Fibroblast of mammary gland (primary cell): ENCODE results near the gene CACNA1C.

ENCODE experiments used
- DNase-seq: peaks from one replicate; pipeline ENCODE4 v3.0.0-alpha.2; 2010; ENCODE audit warnings: low read depth
- H3K4me3 ChIP-seq: 2 replicates; pipeline ENCODE4 v1.5.1; 2011; ENCODE audit warnings: low read depth, mild to moderate bottlenecking, low read length, moderate library complexity; ENCODE audit not compliant: control insufficient read depth
- CTCF ChIP-seq: conservative IDR thresholded peaks from 2 replicates; pipeline ENCODE4 v1.5.1; 2011; ENCODE audit warnings: low read depth, low read length, inconsistent platforms; ENCODE audit not compliant: control insufficient read depth, insufficient read depth

The CACNA1C gene

GRCh38 chr12:2372178-2372577 is 319.4 kb downstream of the CACNA1C start:
- DNase-seq: no peak
- no peak for TF ChIP-seq CTCF
- H3K4me3 ChIP-seq: no peak overlapping the region

GRCh38 chr12:2372735-2373134 is 319.9 kb downstream of the CACNA1C start:
- no peak for TF ChIP-seq CTCF
- no peak for DNase-seq
- no peak overlapping the region for H3K4me3 ChIP-seq

DNA sequence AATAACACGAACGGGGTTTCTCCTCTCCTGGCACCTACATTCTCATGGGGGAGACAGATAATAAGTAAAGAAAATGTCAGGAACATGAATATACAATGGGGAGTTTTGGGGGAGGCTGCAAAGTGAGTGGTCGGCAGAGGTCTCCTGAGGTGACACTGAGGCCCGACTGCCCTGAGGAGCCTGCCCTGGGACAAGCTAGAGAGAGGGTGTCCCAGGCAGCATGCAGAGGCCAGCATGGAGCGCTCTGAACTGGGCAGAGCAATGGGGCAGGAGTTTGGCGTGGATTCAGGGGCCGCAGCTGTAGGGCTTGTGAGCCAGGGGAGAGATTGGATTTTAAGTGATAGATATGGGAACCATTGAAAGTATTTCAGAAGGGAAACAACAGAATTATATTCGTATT is 320.5 kb downstream of the CACNA1C start:
- DNase-seq: no peak
- no peak overlapping the region for H3K4me3 ChIP-seq
- no peak for TF ChIP-seq CTCF

DNA sequence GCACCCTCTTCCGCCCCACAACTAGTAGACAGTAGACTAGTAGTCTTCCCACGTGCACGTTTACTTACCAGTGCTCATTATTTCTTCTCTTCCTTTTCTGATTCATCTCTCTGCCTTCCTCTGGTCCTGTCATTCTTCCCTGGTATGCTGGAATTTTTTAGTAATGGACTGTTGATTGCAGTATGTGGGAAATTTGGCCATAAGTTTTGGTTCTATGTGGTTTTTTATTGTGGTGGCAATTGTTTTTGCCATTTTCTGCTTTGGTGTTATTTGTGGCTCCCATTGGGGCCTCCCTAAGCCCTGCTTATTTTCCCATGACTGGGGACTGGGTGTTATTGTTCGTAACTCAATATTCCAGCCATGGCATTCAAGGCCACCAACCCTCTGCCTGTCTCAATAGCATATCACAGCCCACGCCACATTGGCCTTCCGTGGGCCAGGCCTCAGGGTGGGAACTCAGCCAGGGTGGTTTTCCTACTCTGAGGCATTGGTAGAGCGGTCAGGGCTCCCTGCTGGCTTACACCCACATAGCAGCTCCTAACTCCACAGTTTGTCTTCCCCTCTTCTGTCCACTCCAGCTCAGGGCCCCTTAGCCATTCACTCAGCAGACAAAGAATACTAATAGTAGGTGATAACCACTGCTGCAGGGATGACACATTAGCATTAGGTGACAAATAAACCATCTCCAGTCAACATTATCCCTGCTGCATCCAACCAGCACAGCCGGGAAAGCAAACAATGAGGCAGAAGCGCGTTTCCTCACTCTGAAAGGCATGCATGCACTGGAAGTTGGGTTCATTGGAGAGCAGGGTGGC is 321.5 kb downstream of the CACNA1C start:
- TF ChIP-seq CTCF: no peak
- DNase-seq: no peak
- H3K4me3 ChIP-seq: no peak overlapping the region

DNA sequence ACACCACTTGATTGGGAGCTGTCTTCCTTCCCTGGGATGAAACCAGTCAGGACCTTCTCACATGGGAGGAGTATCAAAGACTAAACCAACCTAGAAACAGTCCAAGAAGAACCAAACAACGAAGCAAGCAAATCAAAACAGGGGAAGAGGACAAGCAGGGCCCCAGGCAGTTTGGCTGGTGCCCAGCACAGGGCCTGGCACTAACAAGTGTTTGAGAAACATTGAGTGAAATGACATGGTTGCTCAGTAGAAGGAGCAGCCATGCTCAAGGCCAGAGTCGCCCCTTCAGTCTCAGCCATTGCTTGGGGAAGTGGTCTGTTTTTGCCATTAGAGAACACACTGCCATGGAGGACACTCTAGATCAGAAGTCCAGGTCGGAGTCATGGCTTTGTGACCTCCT is 323.1 kb downstream of the CACNA1C start:
- no peak for DNase-seq
- no peak overlapping the region for H3K4me3 ChIP-seq
- TF ChIP-seq CTCF: no peak

- DNase-seq: no peak
- TF ChIP-seq CTCF: no peak
- no peak overlapping the region for H3K4me3 ChIP-seq
These were observed 324.3 kb downstream of the CACNA1C start for GRCh38 chr12:2376908-2377657.
